ENCODE results near the gene MAN2B2. TPM values are rescaled to one million over a fixed set of nuclear protein-coding genes. Genes with fewer than 3 reads are reported as not detected.

MAN2B2 gene
- 10 to 100 TPM in 2 of 12 donors, 1 to 10 TPM in 9, not detected in 1; 5.4 to 19.5 (median 7.5) TPM for polyA plus RNA-seq (ENCODE audit: insufficient read length in 12 of 12)
- long read RNA-seq, donor 1 = 0 reads
- long read RNA-seq, donor 2 = 0 reads
- long read RNA-seq, donor 3 = 0 reads
- long read RNA-seq, donor 4 = 0 reads
- long read RNA-seq, donor 5 = 0 reads
- long read RNA-seq, donor 6 = 0 reads
- long read RNA-seq, donor 7 = 0 reads
- long read RNA-seq, donor 8, full-length matches to known transcripts = 2 of 126 reads
- long read RNA-seq, donor 8, partial matches to known transcripts = 6 of 126 reads
- long read RNA-seq, donor 8, other reads (novel, unspliced or antisense) = 118 of 126 reads
- long read RNA-seq, donor 9 = 0 reads
- long read RNA-seq, donor 10 = 0 reads
- long read RNA-seq, donor 11, partial matches to known transcripts = 0 of 89 reads
- long read RNA-seq, donor 11, other reads (novel, unspliced or antisense) = 89 of 89 reads

DNA sequence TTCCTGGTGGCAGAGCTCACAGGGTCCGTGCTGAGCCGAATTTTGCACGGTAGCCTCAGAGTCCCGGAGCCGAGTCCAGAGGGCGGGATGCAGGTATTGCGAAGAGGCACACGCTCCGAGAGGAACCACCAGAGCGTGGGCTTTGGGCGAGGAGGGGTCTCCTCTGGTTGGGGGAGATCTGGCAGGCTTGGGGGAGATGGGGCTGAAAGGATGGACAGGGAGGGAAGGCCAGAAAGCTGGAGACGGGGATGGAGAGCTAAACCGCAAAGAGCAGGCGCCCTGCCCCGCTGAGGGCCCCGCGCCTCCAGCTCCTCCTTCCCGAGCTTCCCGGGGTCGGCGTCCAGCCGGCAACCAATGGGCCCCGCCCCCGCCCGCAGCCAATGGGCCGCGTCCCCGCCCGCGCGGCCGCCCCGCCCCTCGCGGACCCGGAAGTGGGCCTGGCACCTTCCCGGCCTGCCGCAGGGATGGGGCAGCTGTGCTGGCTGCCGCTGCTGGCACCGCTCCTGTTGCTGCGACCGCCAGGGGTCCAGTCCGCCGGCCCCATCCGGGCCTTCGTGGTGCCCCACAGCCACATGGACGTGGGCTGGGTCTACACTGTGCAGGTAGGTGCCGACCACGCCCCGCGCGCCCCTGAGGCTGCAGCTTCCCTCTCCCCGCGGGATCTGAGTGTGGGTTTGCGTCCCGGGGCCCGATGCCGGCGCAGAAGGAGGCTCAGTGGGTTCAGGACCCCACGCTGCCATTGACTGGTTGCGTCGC lies at the start of gene MAN2B2:
Gene MAN2B2 (plus strand): TSS at position 443 of the 756 bp plus-strand sequence. CDS start 22 bp downstream, at position 465.
- peak; percentile 76 for DNase-seq

DNA sequence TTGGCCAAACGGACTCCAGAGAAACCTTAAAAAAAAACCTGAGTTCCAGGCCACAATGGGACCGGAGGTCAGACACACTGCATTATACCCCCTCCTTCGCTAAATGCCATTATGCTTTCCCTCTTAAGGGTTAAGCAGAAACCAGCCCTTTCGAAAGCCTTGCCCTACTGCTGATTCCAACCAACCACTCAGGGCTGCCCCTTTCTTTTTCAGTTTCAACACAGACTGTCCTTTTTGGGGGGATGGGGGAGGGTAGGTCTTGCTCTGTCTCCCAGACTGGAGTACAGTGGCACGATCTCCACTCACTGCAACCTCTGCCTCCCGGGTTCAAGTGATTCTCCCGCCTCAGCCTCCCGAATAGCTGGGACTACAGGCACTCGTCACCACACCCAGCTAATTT lies 49.5 kb upstream of the MAN2B2 start:
- DNase-seq = no peak

DNA sequence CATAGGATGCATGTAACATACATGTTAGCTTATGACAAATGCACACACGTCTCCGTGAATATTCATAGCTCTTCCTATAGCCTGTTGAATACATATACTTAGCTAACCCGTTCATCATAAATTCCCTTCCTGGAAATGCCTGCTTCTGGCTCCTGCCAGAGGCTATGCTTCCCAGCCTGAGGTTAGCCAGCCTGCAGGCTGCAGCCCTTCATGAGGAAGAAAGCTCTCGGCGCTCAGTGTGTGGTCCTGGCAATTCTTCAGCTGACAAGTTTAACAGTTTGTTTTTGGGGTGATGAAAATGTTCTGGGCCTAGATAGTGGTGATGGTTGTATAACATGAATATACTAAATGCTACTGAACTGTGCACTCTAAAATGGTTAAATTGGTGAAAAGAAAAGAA lies 48.8 kb upstream of the MAN2B2 start:
- DNase-seq = no peak

DNA sequence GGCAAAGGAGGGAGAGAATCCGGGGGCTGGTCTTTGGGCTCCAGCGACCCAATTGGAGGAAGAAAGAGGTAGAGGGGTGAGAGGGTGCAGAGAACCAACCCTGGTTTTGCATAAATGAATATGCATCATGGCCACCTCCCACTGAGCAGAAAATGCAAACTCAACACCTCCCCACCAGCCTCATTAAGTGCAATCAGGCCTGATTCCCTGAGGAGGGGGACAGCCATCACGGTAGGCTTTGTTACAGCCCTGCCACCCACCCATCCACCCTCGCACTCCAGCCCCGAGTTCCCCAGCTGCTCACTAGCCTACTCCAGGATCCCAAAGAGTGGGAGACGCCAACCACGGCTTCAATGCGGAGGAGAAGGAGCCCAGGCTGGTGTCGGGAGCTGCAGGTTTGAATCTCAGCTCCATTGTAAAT lies 48.3 kb upstream of the MAN2B2 start:
- no peak for DNase-seq

DNA sequence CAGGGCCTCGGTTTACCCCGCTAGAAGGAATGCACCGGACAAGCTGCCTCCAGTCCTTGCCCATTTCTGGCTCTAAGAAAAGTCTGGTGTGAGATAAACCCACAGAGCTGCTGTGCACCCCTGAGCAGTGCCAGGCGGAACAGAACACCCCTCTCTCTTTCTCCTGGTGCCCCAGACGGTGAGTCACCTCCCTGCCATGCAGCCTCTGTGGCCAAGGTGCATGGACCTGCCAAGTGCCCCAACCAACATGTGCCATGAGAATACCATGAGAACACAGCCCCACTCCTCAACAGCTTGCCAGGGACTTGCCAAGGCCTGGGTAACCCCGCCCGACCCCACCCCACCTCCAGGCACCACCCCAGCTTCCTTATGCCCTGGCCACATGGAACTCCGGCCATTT lies 47.7 kb upstream of the MAN2B2 start:
- no peak for DNase-seq

DNA sequence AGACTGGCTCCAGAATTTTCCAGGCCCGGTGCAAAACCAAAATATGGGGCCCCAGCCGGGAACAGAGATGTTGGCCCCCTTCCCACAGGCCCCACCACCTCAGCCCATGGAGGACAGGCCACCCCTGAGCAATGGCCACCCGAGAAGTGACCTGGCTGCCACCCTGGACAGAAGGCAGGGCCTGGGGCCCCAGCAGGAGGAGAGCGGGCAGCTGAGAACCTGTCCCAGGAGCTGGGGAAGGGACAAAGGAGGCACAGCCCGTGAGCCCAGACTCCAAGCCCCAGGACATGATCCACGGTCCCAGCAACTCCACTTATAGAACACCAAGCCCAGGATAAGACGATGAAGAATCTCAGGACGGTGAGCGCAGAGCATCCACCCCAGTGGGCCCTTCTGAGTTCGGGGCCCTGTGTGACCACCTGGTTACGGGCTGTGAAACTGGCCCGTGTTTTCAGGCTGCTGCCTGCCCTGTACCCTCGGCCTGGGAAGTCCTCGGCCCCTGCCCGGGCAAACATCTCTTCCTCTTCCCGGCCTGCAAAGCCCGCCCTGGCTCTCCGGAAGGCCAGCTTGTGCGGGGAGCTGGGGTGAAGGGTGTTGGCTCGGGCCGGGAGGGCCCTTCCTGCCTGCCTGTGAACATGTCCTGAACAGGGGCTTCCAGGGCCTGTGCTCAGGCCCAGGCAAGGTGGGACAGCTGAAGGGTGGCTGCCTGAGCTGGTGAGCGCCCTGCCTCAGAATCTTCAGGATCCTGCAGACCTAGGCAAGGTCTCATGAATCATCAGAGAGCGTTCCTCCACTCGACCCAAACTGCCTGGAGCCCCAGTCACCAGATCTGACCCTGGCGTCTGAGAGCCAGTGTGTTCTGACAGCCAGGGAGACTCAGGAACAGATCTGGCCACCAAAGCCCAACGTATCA lies 47.0 kb upstream of the MAN2B2 start:
- no peak for DNase-seq

DNA sequence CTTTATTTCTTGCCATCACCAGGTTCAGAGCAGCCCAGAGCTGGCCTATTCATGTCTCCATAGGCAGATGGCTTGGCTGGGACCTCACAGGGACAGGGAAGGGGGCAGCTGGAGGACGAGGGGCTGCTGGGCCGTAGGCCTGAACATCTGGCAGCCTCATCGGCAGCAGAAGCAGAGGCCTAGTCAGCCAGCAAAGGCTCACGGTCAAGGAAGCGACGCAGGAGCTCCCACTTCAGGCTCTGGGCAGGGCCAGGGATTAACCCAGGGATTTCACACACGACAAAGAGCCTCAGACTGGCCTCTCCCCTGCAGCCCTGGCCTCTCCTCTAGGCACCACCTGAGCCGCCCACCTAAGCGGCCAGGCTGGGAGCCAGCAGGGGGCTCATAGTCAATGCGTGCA lies 46.0 kb upstream of the MAN2B2 start:
- peak; percentile 32 for DNase-seq

DNA sequence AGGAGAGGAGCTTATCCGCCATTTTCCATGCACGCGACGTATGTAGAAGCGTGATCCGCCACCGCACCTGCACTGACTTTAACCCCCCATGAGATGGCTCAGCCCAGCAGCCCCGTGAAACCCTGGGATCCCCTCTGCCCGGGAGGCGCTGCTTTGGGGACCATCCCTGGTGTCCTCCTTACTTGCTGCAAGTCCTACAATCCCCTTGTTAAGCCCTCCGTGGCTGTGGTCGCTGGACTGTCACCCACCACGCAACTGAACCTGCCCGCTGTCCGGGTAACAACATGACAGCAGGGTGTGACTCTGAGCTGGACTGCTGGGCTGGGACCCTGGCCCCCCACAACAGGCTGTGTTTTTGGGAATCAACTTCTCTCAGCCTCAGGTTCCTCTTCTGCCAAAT lies 44.7 kb upstream of the MAN2B2 start:
- no peak for DNase-seq

DNA sequence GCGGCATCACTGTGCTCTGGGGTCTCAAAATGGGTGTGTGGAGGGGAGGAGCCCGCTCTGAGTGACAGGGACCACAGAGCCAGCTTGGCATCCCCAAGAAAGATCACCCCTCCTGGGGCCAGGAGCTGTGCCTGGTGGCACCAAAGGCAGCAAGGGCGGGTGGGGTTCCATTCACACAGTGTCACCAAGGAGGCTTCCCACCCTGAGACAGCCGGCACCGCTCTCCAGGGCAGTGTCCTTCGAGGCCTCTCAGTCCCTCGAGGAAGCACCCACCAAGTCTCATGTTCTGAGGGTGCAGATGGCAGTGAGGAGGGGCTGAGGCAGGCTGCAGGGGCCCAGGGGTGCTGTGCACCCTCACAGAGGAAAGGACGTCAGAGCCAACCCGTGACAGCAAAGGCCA lies 44.0 kb upstream of the MAN2B2 start:
- DNase-seq = no peak

DNA sequence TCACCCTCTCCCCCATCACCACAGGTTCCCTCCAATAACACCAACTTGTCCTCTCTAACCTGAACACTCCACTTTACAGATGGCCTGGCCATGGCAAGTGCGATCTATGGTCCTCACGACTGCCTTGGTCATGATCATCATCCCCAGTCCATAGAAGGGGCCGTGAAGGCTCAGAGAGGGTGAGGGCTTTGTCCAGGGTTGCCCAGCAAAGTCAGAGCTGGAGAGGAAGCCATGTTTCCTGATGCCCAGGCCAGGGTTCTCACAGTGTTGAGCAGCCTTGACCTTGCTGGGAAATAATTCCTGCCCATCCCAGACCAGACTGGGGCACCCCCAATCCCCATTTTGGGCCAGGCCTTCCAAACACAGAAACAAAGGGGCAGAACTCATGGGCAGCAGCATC lies 42.9 kb upstream of the MAN2B2 start:
- DNase-seq = no peak

DNA sequence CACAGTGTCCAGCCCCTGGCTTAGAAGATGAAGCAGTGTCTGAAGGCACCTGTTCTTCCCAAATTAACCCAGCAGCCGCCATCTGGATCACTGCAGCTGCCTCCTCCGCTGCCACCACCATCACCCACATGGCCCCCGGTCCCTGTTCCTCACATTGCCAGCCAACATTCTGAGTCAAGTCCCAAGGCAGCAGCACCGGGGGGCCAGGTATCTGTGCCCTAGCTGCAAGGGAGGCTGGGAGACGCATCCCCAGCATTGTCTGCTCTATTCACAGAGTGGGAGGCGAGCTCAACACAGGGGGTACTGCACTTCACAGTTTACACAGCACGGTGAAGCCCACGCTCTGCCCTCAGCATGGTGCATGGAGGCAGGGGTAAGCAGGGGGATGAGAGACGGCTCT lies 42.3 kb upstream of the MAN2B2 start:
- DNase-seq = no peak

DNA sequence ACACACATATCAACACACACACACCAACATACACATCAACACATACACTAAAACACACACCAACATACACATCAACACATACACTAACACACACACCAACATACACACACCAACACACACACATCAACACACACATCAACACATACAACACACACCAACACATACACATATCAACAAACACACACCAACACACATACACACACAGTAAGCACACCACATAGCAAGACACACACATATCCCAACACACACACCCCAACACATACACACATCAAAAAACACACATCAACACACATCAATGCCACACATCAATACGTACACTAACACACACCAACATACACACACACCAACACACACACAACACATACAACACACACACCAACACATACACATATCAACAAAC lies 40.9 kb upstream of the MAN2B2 start:
- no peak for DNase-seq

DNA sequence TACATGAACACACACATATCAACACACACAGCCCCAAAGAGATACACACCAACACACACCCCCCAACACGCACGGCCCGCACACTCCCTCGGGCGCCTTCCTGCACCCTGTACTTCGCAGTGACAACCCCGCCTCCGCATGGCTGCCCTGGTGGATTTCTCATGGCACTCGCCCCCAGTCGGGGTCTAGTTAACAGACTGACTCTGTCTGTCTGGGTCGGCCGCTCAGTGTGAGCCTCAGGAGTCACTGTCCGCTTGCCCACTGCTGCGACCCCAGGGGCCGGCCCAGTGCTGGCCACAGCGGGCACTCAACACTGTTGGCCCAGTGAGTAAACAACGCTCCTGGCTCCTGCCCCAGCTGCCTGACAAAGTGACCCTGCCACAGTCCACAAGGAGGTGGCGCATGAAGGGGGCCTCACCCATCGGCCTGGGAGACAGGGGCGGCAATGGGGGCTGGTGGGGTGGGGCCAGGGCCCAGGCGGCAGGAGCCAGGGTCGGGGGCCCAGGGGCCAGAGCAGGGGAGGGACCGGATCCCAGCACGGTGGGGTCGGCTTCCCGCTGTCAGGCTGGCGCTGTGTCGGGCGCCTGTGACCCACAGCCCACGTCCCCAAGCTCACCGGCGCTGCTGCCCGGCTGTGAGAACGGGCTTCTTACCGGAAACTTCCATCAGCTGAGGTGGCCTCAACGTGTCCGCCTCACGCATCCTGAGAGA lies 40.2 kb upstream of the MAN2B2 start:
- no peak for DNase-seq

DNA sequence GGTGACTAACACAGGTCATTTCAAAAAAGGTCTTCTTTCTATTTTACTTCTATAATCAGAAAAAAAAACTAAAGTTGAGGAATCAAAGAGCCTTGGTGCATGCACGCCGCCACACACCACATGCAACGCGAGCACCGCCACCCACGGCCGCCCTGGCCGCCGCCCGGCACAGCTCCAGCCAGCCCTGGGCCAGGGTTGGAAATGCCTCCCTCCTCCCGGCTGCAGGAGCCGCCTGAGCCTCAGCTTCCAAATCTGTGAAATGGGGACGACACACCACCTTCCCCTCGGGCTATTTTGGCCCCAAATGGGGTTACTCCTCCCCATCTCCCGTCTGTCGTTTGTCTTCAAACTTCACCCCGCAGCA lies 39.7 kb upstream of the MAN2B2 start:
- no peak for DNase-seq

DNA sequence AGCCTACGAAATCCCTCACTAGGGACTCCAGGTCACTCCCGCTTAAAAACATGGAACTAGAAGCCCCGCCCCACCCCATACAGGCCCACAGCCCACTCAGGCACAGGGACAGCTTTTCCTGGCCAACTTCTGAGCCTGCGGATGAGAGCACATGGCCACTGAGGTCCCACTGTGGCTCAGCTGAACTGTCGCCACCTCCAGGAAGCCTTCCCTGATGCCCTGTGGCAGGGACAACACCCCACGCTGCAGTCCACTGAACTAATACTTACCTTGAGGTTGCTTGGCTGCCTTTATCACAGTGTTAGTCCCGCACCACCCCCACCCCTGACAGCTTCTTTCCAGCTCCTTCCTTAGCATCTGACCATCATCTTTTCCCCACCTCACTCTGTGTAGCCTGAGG lies 39.3 kb upstream of the MAN2B2 start:
- DNase-seq = no peak

DNA sequence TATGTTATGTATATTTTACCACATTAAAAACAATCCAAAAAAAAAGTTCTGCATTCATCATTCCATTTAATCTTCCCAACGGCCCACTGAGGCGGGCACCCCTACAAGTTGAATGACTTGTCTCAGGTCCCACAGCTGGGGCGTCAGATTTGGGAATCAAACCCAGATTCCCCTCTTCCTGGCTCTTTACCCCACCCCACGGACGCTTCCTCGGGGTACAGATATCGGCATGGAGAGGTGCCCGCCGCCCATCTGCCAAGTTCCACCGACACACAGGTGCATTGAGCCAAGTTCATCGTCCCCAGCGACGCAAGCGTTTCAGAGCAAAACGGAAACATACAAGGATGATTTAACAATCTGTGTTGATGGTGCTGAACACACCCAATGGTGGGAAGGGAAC lies 36.9 kb upstream of the MAN2B2 start:
- no peak for DNase-seq

DNA sequence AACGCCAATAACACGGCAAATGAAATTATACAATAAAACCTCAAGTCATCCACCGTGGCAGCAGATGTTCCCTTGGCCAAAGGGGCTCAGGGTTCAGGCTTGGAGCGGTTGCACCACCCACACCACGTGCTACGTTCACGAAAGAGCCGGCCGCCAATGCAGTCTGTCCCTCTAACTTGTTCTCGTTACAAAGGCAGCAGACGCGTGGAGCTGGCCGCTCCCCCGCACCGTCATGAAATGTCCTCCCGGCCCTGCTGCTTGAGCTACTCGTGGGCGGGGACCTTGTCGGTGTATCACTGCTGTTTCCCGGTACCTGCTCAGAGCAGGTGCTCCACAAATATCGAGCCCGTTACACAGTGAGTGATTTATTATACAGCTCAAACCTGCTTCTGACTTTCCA lies 36.4 kb upstream of the MAN2B2 start:
- no peak for DNase-seq

DNA sequence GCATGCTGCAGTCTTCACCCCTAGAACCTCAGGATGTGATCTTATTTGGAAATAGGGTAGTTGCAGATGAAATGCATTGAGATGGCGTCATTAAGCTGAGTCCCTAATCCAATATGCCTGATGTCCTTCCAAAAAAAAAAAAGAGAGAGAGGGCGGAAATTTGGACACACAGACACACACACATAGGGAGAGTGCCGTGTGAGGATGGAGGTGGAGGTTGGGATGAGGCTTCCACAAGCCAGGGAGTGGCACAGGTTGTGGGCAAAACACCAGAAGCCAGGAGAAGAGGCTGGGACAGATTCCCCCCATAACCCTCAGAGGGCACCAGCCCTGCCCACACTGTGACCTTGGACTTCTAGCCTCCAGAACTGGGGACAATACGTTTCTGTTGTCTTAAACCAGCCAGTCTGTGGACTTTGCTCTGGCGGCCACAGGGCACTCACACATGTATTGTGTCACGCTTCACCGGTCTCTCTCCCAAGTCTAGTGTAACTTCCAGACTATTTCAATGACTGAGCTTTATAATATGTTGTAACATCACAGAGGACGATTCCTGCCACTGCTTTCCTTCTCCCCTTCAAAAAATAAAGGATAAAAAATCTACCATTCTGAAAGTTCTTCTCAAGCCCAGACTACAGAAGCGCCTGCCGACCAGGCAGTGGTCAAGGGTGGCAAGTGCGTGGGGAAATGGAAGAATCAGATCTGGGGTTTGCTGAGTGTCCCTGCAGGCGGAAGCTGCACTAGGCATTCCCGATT lies 35.8 kb upstream of the MAN2B2 start:
- DNase-seq = no peak

DNA sequence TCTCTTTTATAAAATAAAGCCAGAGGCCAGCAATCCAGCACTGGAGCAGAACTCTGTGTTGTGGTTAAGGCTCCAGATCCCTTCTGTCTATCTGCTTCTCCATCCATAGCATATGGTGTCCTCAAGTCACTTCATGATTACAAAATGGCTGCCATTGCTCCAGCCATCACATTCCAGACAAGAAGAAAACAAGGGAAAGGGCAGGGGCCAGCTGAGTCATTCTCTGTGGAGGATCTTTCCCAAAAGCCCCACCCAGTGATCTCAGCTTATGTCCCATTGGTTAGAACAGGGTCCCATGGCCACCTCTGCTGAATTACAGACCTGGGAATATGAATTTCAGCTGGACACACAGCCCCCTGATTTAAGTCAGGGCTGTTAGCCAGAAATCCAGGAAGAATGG lies 34.1 kb upstream of the MAN2B2 start:
- no peak for DNase-seq

DNA sequence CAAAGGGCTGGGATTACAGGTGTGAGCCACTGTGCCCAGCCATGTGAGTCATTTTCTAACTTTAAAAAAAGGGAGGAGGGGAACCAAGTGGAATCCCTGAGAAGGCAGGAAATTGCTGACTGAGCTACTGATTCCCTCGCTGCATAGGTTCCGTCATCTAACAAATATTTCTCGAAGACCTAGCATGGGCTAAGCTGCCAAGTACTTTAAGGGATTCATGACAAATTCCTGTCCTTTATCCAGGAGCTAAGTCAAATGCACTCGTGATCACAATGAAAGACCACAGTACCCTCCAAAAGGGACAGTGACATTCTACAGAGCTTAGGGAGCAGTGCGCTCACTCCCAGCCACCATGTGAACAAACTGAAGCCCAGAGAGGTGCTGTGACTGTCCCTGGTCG lies 33.2 kb upstream of the MAN2B2 start:
- no peak for DNase-seq

DNA sequence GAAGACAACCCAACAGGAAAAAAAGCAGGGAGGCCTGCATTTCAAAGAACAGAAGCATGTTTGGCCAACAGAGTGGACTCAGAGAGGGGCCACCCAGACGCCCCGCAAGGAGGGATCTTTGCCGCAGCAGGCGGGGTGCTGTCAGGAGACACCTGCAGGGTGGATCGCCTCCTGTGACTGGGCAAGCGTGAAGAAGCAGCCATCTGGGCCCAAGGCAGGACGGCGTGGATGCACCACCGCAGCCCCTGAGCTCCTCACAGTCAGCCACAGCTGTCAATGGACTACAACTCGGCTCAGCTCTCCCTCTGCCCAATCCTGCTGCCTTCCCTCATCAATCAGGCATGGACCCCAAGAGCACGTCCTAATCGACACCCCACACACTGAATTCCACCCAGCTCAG lies 32.0 kb upstream of the MAN2B2 start:
- DNase-seq = no peak

All from muscle of arm (tissue), 14 donors.